Activated CD4-positive, alpha-beta T cell treated with anti-CD3 and anti-CD28 coated beads, Interleukin-2, amount 50 U/mL, for 48 hours (primary cell): ENCODE data around the gene MAGEA3.
"Not testable (repeated sequence)": the region's sequence is repeated elsewhere in the genome, so short reads cannot be mapped to it uniquely, and the experiment has no call there.

ENCODE experiments used
- DNase-seq, 2 experiments: peaks; one replicate each; pipeline ENCODE4 v3.0.0-alpha.2; 2020

Gene MAGEA3

GRCh38 chrX:152736528-152736927 lies 37.9 kb downstream of the MAGEA3 start:
- not testable (repeated sequence) for DNase-seq

GRCh38 chrX:152738560-152738959 lies 40.0 kb downstream of the MAGEA3 start:
- no peak for DNase-seq
